Smooth muscle cell (in vitro differentiated cells): ENCODE data around the gene PEX14. TPM values are rescaled to one million over a fixed set of nuclear protein-coding genes. Genes with fewer than 3 reads are reported as not detected.

Experiments used
- DNase-seq: peaks from one replicate; lab custom pipeline; 2025; ENCODE audit not compliant: unreplicated experiment; lab: John Stamatoyannopoulos, UW
- H2AFZ ChIP-seq: fragments of 200-600 bp; sonication (generic); 2 replicates; pipeline ENCODE4 v1.6.0; 2016; ENCODE audit warnings: antibody characterized with exemption, low read depth, mild to moderate bottlenecking
- H3F3A ChIP-seq: fragments of 200-600 bp; sonication (generic); 2 replicates; pipeline ENCODE4 v1.6.0; 2017; ENCODE audit warnings: antibody characterized with exemption, low read depth
- H3K27ac ChIP-seq: fragments of 200-600 bp; sonication (generic); 2 replicates; pipeline ENCODE4 v1.5.1; 2016; ENCODE audit warnings: low read depth, mild to moderate bottlenecking
- H3K27me3 ChIP-seq: fragments of 200-600 bp; sonication (generic); 2 replicates; pipeline ENCODE4 v1.6.1; 2016; ENCODE audit warnings: low read depth, mild to moderate bottlenecking
- H3K36me3 ChIP-seq: fragments of 200-600 bp; sonication (generic); 2 replicates; pipeline ENCODE4 v1.5.1; 2016; ENCODE audit warnings: low read depth
- H3K4me1 ChIP-seq: fragments of 200-600 bp; sonication (generic); 2 replicates; pipeline ENCODE4 v1.5.1; 2016; ENCODE audit warnings: low read depth
- H3K4me2 ChIP-seq: fragments of 200-600 bp; sonication (generic); 2 replicates; pipeline ENCODE4 v1.6.0; 2016; ENCODE audit warnings: mild to moderate bottlenecking
- H3K4me3 ChIP-seq: fragments of 200-600 bp; sonication (generic); 2 replicates; pipeline ENCODE4 v1.5.1; 2016; ENCODE audit warnings: mild to moderate bottlenecking
- H3K79me2 ChIP-seq: fragments of 200-600 bp; sonication (generic); 2 replicates; pipeline ENCODE4 v1.6.0; 2016; ENCODE audit warnings: low read depth, mild to moderate bottlenecking
- H3K9ac ChIP-seq: fragments of 200-600 bp; sonication (generic); 2 replicates; pipeline ENCODE4 v1.6.0; 2016; ENCODE audit warnings: low read depth
- H3K9me3 ChIP-seq: fragments of 200-600 bp; sonication (generic); replicated peaks from 2 replicates; pipeline ENCODE4 v1.5.1; 2016; ENCODE audit warnings: low read depth
- H4K20me1 ChIP-seq: fragments of 200-600 bp; sonication (generic); 2 replicates; pipeline ENCODE4 v1.6.0; 2016; ENCODE audit warnings: low read depth
- CTCF ChIP-seq: fragments of 200-600 bp; sonication (generic); IDR thresholded peaks from 2 replicates; pipeline ENCODE4 v1.5.1; 2017; ENCODE audit warnings: borderline replicate concordance, mild to moderate bottlenecking, antibody characterized with exemption; ENCODE audit not compliant: insufficient read depth, poor library complexity, severe bottlenecking
- WGBS: methylation state at CpG from one replicate; pipeline ENCODE4 v1.1.7; 2016; ENCODE audit warnings: low lambda C conversion rate; 5-methylcytosine and 5-hydroxymethylcytosine counted together
- polyA plus RNA-seq: library from polyadenylated mRNA; unstranded; fragments of >200 nt; fragmentation: Nextera tagmentation; extraction: Ambion mirVana; gene quantifications from 2 replicates; pipeline ENCODE4 v1.2.1, GENCODE V29; 2016
- total RNA-seq: library from RNA; depleted of rRNA; stranded (reverse); fragments of >200 nt; gene quantifications from 2 replicates; pipeline ENCODE4 v1.2.3, GENCODE V29; 2014

Gene PEX14
- total and polyA plus RNA-seq, 2 experiments from 2014 or later = 14.2 to 15.2 TPM

- WGBS = 91% methylated on average over 14 of the region's 14 CpGs
- H3K4me2 ChIP-seq = no peak overlapping the region
- H4K20me1 ChIP-seq = no peaks in the 10 kb centered on the region
- H3K9ac ChIP-seq = no peak overlapping the region
- no peak for TF ChIP-seq CTCF
- no peaks in the 10 kb centered on the region for H3F3A ChIP-seq
- no peak overlapping the region for H2AFZ ChIP-seq
- no peaks in the 10 kb centered on the region for H3K79me2 ChIP-seq
- H3K27me3 ChIP-seq = no peaks in the 10 kb centered on the region
- H3K36me3 ChIP-seq = no peaks in the 10 kb centered on the region
- H3K4me1 ChIP-seq = peaks cover 5% of the 10 kb centered on the region
- H3K9me3 ChIP-seq = no peaks in the 10 kb centered on the region
- no peak overlapping the region for H3K27ac ChIP-seq
- no peak for DNase-seq
- no peak overlapping the region for H3K4me3 ChIP-seq
Measured at GRCh38 chr1:10432910-10433700, 41.6 kb upstream of the PEX14 start.

- Histone ChIP-seq H3K27me3 (no peaks in the 10 kb centered on the region), H3K36me3 (no peaks in the 10 kb centered on the region), H3K9me3 (no peaks in the 10 kb centered on the region), H3K79me2 (no peaks in the 10 kb centered on the region), H3K27ac (no peak overlapping the region), H3F3A (no peaks in the 10 kb centered on the region), H3K4me1 (peaks cover 5% of the 10 kb centered on the region), H2AFZ (no peak overlapping the region), H3K9ac (no peak overlapping the region), H4K20me1 (no peaks in the 10 kb centered on the region), H3K4me2 (no peak overlapping the region), H3K4me3 (no peak overlapping the region)
- DNase-seq = no peak
- TF ChIP-seq CTCF = no peak
- WGBS = 95% methylated on average over 11 of the region's 11 CpGs
Measured at GRCh38 chr1:10433790-10434189, 41.0 kb upstream of the PEX14 start.

GRCh38 chr1:10434590-10434989 lies 40.2 kb upstream of the PEX14 start:
- TF ChIP-seq CTCF = no peak
- Histone ChIP-seq H4K20me1 (no peaks in the 10 kb centered on the region), H3K4me2 (no peak overlapping the region), H3K27me3 (no peaks in the 10 kb centered on the region), H3F3A (no peaks in the 10 kb centered on the region), H3K27ac (no peak overlapping the region), H3K9me3 (no peaks in the 10 kb centered on the region), H3K4me1 (peaks cover 5% of the 10 kb centered on the region), H3K79me2 (no peaks in the 10 kb centered on the region), H2AFZ (no peak overlapping the region), H3K9ac (no peak overlapping the region), H3K4me3 (no peak overlapping the region), H3K36me3 (no peaks in the 10 kb centered on the region)
- no peak for DNase-seq
- 90% methylated on average over 5 of the region's 5 CpGs for WGBS

- Histone ChIP-seq H3K79me2 (no peaks in the 10 kb centered on the region), H3F3A (no peaks in the 10 kb centered on the region), H4K20me1 (no peaks in the 10 kb centered on the region), H3K4me2 (no peak overlapping the region), H3K4me1 (no peaks in the 10 kb centered on the region), H3K36me3 (no peaks in the 10 kb centered on the region), H3K9ac (no peak overlapping the region), H2AFZ (no peak overlapping the region), H3K27me3 (no peaks in the 10 kb centered on the region), H3K4me3 (no peak overlapping the region), H3K9me3 (no peaks in the 10 kb centered on the region), H3K27ac (no peak overlapping the region)
- no peak for DNase-seq
- 97% methylated on average over 1 of the region's 1 CpG for WGBS
- no peak for TF ChIP-seq CTCF
Measured at GRCh38 chr1:10437052-10437451, 37.7 kb upstream of the PEX14 start.
